Peyer's patch (tissue), 4 donors: ENCODE measurements around the gene MAGEA11. TPM values are rescaled to one million over a fixed set of nuclear protein-coding genes. Genes with fewer than 3 reads are reported as not detected.
"Not testable (repeated sequence)": the region's sequence is repeated elsewhere in the genome, so short reads cannot be mapped to it uniquely, and the experiment has no call there.

Experiments used
- DNase-seq, 3 donors: peaks; one replicate each; pipeline ENCODE4 v3.0.0-alpha.2; 2017 to 2019
- H3K27ac ChIP-seq, 4 donors: fragments of 200-600 bp; sonication (generic); one replicate each; pipeline ENCODE4 v1.5.1; 2016 to 2019
- H3K27me3 ChIP-seq, 2 donors: fragments of 200-600 bp; sonication (generic); one replicate each; pipeline ENCODE4 v1.5.1; 2019
- H3K36me3 ChIP-seq, 3 donors: fragments of 200-600 bp; sonication (generic); one replicate each; pipeline ENCODE4 v1.5.1; 2016 to 2019
- H3K4me1 ChIP-seq, 4 donors: fragments of 200-600 bp; sonication (generic); one replicate each; pipeline ENCODE4 v1.5.1; 2016 to 2019
- H3K4me3 ChIP-seq, 4 donors: fragments of 200-600 bp; sonication (generic); 1 replicate in 3 of 4; 2 replicates in 1 of 4; pipeline ENCODE4 v1.5.1; 2016 to 2019; ENCODE audit warnings: mild to moderate bottlenecking in 1 of 4
- H3K9me3 ChIP-seq, 4 donors: fragments of 200-600 bp; sonication (generic); one replicate each; pipeline ENCODE4 v1.5.1; 2016 to 2019; ENCODE audit warnings: mild to moderate bottlenecking in 1 of 4
- CTCF ChIP-seq, 6 experiments: fragments of 450-650 bp in 4 of 6; fragments of 200-600 bp in 2 of 6; sonication (generic) in 1 of 6; IDR thresholded peaks; one replicate each; pipeline ENCODE4 v1.5.1; 2017 to 2019; ENCODE audit warnings: antibody characterized with exemption in 6 of 6, mild to moderate bottlenecking in 3 of 6, moderate library complexity in 1 of 6
- POLR2A ChIP-seq, 2 donors: fragments of 450-650 bp; IDR thresholded peaks; one replicate each; pipeline ENCODE4 v1.5.1; 2017; ENCODE audit warnings: antibody characterized with exemption in 2 of 2, mild to moderate bottlenecking in 2 of 2, moderate library complexity in 2 of 2
- total RNA-seq, 4 donors: library from RNA; depleted of rRNA; stranded (reverse); fragments of >200 nt; gene quantifications; one replicate each; pipeline ENCODE4 v1.1.0, GENCODE V29; 2016

Gene MAGEA11
- total RNA-seq, result not detected

GRCh38 chrX:149711545-149712236 lies at the start of gene MAGEA11:
Gene MAGEA11 (plus strand): TSS chrX:149712060. CDS start chrX:149713160, 1,100 bp downstream.
- Histone ChIP-seq H3K4me3 (no peak within 1 kb of the TSS), H3K4me1 (no peaks in the 10 kb centered on the region), H3K27me3 (no peaks in the 10 kb centered on the region), H3K27ac (no peak within 1 kb of the TSS), H3K9me3 (no peaks in the 10 kb centered on the region), H3K36me3 (no peaks in the 10 kb centered on the region)
- TF ChIP-seq CTCF (IDR thresholded peaks at IDR 0.05) (no peak), POLR2A (IDR thresholded peaks at IDR 0.05) (no peak)
- DNase-seq, result no peak

- H3K4me3 ChIP-seq, H3K9me3 ChIP-seq, H3K27me3 ChIP-seq, H3K27ac ChIP-seq, H3K36me3 ChIP-seq, DNase-seq, H3K4me1 ChIP-seq: not testable (repeated sequence)
Observed at GRCh38 chrX:149675088-149675487, 36.8 kb upstream of the MAGEA11 start.

- H3K9me3 ChIP-seq, H3K27ac ChIP-seq, H3K36me3 ChIP-seq, H3K4me3 ChIP-seq, H3K4me1 ChIP-seq, H3K27me3 ChIP-seq, DNase-seq: not testable (repeated sequence)
Observed at GRCh38 chrX:149675554-149675953, 36.3 kb upstream of the MAGEA11 start.

- H3K36me3 ChIP-seq, H3K4me1 ChIP-seq, H3K4me3 ChIP-seq, H3K27me3 ChIP-seq, DNase-seq, H3K27ac ChIP-seq, H3K9me3 ChIP-seq: not testable (repeated sequence)
Observed at GRCh38 chrX:149679164-149679678, 32.6 kb upstream of the MAGEA11 start.

- no peak for DNase-seq
- TF ChIP-seq CTCF (IDR thresholded peaks at IDR 0.05) (no peak), POLR2A (IDR thresholded peaks at IDR 0.05) (no peak)
- no peak overlapping the region for H3K4me3 ChIP-seq
- no peaks in the 10 kb centered on the region for H3K4me1 ChIP-seq
- H3K36me3 ChIP-seq, result no peaks in the 10 kb centered on the region
- H3K27me3 ChIP-seq, result no peaks in the 10 kb centered on the region
- no peak overlapping the region for H3K27ac ChIP-seq
- H3K9me3 ChIP-seq, result no peaks in the 10 kb centered on the region
Observed at GRCh38 chrX:149681182-149681581, 30.7 kb upstream of the MAGEA11 start.

- no peak for DNase-seq
- H3K36me3 ChIP-seq, result no peaks in the 10 kb centered on the region
- TF ChIP-seq POLR2A (IDR thresholded peaks at IDR 0.05) (no peak), CTCF (IDR thresholded peaks at IDR 0.05) (no peak)
- H3K4me3 ChIP-seq, result no peak overlapping the region
- no peaks in the 10 kb centered on the region for H3K9me3 ChIP-seq
- H3K27ac ChIP-seq, result no peak overlapping the region
- no peaks in the 10 kb centered on the region for H3K27me3 ChIP-seq
- H3K4me1 ChIP-seq, result no peaks in the 10 kb centered on the region
Observed at GRCh38 chrX:149682031-149682430, 29.8 kb upstream of the MAGEA11 start.

- Histone ChIP-seq H3K4me3 (no peak overlapping the region), H3K27me3 (no peaks in the 10 kb centered on the region), H3K36me3 (no peaks in the 10 kb centered on the region), H3K4me1 (no peaks in the 10 kb centered on the region), H3K9me3 (no peaks in the 10 kb centered on the region), H3K27ac (no peak overlapping the region)
- TF ChIP-seq CTCF (IDR thresholded peaks at IDR 0.05) (no peak), POLR2A (IDR thresholded peaks at IDR 0.05) (no peak)
- no peak for DNase-seq
Observed at GRCh38 chrX:149682956-149683947, 28.6 kb upstream of the MAGEA11 start.
